HG02973 (cell line): ENCODE data around the gene LYSET.
"Not testable (repeated sequence)": the region's sequence is repeated elsewhere in the genome, so short reads cannot be mapped to it uniquely, and the experiment has no call there.

Experiments
- ATAC-seq: cut with Tn5 transposase; IDR thresholded peaks from one replicate; pipeline ENCODE4 v1.9.1; 2021; ENCODE audit warnings: moderate library complexity; ENCODE audit not compliant: unreplicated experiment

The LYSET gene, protein sequence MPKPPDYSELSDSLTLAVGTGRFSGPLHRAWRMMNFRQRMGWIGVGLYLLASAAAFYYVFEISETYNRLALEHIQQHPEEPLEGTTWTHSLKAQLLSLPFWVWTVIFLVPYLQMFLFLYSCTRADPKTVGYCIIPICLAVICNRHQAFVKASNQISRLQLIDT

GRCh38 chr14:93184391-93185348, at the start of gene LYSET, which contains the start of gene MOAP1:
TSS of gene LYSET (plus strand) at chr14:93185317. CDS start at chr14:93185406, 89 bp downstream.
TSS of gene MOAP1 (minus strand) at chr14:93184897. CDS start at chr14:93184242, 655 bp downstream.
- peak; percentile 86 for ATAC-seq

GRCh38 chr14:93135399-93135798, 49.7 kb upstream of the LYSET start:
- no peak for ATAC-seq

- ATAC-seq = no peak
Measured at GRCh38 chr14:93136009-93136408, 49.1 kb upstream of the LYSET start.

DNA sequence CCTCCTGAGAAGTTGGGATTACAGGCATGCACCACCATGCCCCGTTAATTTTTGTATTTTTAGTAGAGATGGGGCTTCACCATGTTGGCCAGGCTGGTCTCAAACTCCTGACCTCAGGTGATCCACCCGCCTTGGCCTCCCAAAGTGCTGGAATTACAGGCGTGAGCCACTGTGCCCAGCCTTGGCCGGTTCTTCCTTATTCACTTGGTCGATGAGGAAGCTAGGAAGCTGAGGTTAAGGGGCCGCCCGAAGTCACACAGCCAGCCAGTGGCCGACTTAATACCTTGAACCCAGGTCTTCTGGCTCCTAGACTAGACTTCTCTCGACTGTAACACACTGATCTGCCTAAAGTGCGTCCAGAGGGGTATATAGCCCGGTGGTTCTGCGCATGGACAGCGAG, 48.6 kb upstream of the LYSET start:
- not testable (repeated sequence) for ATAC-seq

GRCh38 chr14:93137864-93138263, 47.3 kb upstream of the LYSET start:
- no peak for ATAC-seq

- ATAC-seq = no peak
Measured at GRCh38 chr14:93142854-93143652, 42.1 kb upstream of the LYSET start.

DNA sequence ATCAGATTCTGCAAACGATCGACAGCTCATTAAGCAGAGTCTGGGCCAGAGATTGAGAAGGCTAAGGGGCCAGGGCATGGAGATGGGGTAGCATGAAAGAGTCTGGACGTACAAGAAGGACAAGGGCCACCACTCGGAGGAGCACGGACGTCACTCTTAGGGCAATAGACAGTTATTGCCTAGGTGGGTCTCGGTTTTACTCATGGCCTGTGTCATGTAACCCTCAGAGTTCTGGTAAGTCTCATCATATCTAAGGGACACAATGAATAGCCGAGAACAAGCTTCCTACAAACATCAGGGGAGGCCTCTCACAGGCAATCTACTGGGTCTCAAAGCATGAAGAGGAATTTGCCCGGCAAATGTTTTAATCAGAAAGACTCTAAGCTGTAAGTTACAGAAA, 39.0 kb upstream of the LYSET start:
- no peak for ATAC-seq

DNA sequence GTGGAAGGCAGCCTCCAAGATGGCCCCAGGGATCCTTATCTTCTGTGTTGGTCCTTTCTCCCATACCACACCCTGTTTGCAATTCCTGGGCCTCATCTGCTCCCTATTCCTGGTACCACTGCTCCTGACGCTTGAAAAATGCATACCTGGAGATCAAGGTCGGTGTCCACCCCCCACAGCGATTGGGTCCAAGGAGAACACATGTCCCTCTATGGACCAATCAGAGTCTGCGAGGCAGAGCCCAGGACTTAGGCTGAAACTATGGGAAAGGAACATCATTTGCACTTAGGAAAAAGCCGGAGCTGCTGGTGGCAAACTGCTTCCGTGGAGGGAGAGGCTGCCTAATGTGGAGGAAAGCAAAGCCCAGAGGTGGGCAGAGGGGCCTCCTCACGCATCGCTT, 36.1 kb upstream of the LYSET start:
- no peak for ATAC-seq

- ATAC-seq = no peak
Measured at GRCh38 chr14:93150227-93151208, 34.6 kb upstream of the LYSET start.

DNA sequence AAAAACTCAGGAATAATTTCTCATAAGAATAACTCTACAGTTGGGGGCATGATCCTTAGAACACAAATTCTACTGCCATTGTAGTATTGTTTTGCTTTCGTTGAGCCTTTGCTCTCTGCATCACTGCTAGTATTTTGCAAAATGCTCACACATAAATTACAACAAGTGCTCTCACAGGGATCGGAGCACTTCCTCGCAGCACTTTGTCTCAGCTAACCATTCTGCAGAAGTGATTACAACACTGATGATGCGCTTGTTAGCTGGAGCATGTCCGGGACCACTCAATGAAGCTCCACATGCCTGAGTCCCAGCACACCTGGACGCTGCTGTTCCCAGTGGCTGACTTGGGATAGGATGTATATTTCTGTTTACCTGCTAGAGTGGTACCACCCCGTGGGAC, 32.0 kb upstream of the LYSET start:
- ATAC-seq = no peak

DNA sequence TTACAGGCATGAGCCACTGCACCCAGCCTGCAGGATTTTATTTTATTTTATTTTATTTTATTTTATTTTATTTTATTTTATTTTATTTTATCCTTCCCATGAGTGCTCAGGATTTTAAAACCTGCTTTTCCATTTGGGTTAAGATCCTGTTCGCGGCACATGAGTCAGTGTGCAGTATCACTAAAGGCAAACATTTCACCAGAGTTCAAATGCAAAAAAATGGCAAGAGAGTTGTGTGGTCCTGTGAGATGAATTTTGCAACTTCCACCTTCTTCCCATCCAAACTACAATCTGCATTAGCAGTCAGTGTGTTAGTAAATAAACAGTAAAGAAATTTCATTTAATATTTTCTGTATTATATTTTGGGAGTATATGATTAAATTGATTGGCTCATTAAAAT, 29.4 kb upstream of the LYSET start:
- ATAC-seq = no peak

DNA sequence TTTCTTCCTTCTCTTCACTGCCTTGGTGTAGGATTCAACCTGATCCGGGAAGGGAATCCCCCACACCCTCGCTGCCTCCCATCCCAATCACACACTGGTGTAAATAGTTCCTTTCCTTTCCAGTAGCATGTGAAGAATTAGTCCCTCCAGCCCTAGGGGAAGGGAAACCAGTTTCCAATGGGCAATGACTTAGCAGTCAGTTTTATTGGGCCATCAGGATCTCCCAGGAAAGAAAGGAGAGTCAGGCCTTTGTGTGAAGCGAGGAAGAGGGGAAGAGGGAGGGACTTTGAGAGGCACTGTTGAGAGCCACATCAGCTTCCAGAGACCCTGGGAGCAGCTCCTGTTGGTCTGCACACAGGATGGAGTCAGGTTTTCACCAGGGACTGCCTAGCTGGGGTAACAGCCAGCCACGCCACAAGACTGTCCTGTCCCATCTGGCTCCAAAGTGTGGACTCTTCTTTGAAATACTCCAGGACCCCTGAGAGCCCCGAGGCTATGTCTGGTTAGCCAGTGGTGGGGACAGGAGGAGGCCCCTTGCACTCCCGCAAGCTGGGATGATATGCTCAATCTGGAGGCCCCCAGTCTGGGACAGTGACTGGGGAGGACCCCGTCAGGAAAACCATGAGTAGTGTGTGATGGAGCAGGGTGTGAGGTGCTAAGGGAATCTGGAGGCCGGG, 28.3 kb upstream of the LYSET start:
- ATAC-seq = no peak

DNA sequence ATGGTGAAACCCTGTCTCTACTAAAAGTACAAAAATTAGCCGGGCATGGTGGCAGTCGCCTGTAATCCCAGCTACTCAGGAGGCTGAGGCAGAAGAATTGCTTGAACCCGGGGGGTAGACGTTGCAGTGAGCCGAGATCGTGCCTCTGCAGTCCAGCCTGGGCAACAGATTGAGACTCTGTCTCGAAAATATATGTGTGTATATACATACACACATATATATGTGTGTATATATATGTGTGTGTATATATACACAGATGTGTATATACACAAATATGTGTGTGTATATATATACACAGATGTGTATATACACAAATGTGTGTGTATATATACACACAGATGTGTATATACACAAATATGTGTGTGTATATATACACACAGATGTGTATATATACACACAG, 26.8 kb upstream of the LYSET start:
- ATAC-seq = not testable (repeated sequence)

GRCh38 chr14:93159625-93160352, 25.3 kb upstream of the LYSET start:
- ATAC-seq = not testable (repeated sequence)

- no peak for ATAC-seq
Measured at GRCh38 chr14:93160353-93160801, 24.7 kb upstream of the LYSET start.

- ATAC-seq = no peak
Measured at GRCh38 chr14:93161411-93161940, 23.6 kb upstream of the LYSET start.

GRCh38 chr14:93163564-93163963, 21.6 kb upstream of the LYSET start:
- ATAC-seq = no peak
